MM.1S (cell line): ENCODE measurements around the gene PPP2R5C.

Experiments
- EZH2 ChIP-seq: fragments of 300-600 bp; sonication (generic); optimal IDR thresholded peaks from 2 replicates; pipeline ENCODE3; 2017; ENCODE audit warnings: low read depth, mild to moderate bottlenecking, antibody characterized with exemption, low read length, mixed read lengths
- EZH2phosphoT487 ChIP-seq: fragments of 300-600 bp; sonication (generic); IDR thresholded peaks from 2 replicates; pipeline ENCODE4 v1.6.1; 2018; ENCODE audit warnings: antibody characterized with exemption, low read length
- TF ChIP-seq, protein P1 (sequence below): fragments of 300-600 bp; sonication (generic); IDR thresholded peaks from 2 replicates; pipeline ENCODE4 v1.5.1; 2016; ENCODE audit warnings: antibody characterized with exemption, low read length, mixed read lengths

DNA sequence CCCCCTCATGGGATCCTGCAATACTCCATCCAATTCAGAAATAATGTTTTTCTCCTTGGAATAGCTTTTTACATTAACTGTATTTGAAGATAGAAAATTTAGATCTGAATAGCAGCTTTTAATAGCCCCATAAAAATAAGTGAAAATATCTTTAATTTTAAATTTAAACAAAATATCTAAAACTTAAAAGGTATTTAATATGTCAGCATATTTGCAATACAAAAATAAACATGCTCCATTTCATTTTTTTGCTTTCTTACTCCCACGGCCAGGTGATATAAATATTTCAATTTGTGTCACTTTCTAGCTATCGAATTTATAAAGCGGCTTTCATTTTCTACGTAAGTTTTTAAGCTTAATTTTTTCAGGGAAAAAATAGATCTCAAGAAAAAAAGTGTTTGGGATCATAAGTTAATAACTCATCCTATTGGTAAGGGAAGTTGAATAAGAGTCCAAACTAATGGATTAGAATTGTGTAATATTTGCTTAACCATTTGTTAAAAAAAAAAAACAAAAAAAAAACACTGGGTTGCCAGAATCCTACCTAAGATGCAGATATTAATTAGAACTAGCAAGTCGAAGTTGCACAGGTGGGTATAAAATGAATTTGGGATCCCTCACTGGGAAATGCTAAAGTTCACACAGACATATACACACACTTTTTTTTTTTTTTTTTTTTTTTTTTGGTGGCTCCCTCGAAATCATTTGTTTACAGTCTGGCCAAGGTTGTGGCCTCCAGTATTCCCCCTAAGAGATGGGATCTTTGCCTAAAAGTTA lies 47.6 kb downstream of the PPP2R5C start:
- TF ChIP-seq, protein P1, sequence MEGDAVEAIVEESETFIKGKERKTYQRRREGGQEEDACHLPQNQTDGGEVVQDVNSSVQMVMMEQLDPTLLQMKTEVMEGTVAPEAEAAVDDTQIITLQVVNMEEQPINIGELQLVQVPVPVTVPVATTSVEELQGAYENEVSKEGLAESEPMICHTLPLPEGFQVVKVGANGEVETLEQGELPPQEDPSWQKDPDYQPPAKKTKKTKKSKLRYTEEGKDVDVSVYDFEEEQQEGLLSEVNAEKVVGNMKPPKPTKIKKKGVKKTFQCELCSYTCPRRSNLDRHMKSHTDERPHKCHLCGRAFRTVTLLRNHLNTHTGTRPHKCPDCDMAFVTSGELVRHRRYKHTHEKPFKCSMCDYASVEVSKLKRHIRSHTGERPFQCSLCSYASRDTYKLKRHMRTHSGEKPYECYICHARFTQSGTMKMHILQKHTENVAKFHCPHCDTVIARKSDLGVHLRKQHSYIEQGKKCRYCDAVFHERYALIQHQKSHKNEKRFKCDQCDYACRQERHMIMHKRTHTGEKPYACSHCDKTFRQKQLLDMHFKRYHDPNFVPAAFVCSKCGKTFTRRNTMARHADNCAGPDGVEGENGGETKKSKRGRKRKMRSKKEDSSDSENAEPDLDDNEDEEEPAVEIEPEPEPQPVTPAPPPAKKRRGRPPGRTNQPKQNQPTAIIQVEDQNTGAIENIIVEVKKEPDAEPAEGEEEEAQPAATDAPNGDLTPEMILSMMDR, result no peak
- TF ChIP-seq EZH2phosphoT487 (no peak), EZH2 (no peak)
